NT2/D1 (cell line): ENCODE measurements around the gene MYLK.

Source experiments
- YY1 ChIP-seq: IDR thresholded peaks from 2 replicates; pipeline ENCODE4 v1.6.1; 2011; ENCODE audit not compliant: insufficient read length, insufficient read depth
- ZNF274 ChIP-seq: IDR thresholded peaks from 2 replicates; pipeline ENCODE4 v1.6.1; 2011; ENCODE audit warnings: mild to moderate bottlenecking, low read depth, low read length

DNA sequence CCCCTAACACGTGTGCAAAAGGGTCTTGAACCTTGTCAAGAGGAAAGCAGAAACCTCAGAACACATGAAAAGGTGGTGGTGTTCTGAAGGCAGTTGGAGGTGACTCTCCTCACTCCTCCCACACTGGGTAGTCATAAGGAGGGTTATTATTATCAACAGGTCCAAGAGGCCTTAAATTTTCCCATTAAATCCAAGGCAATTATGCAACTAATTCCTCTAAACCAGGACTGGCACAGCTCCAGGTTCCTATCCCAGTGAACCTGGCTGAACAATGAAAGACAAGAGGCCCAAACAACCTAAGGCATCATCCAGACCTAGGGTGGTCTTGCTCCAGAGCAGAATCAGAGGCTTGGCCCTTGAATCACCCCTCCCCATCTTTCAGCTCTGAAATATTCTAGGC, 15.0 kb downstream of the MYLK start:
- no peak for TF ChIP-seq ZNF274
- TF ChIP-seq YY1, result no peak
